Measurements from ENCODE around the gene LMF1. TPM values are rescaled to one million over a fixed set of nuclear protein-coding genes. Genes with fewer than 3 reads are reported as not detected.

The LMF1 gene
- total RNA-seq, 1 experiment from 2014 or later = 12.8 TPM

DNA sequence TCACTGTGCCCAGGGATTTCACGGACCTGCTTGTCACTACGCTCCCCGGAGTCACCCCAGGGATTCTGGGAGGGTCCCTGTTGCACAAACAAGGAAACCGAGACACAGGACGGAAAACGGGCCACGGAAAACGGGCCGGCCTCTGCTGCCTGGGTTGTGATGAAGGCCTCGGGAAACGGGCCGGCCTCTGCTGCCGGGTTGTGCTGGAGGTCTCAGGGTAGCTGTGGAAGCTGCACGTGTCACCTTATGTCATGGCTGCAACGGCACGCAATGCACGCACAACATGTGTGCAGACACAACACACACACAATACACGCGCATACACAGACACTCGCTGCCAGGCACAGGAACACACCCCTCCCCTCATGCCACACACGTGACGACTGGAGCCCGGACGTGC, 143.3 kb downstream of the LMF1 start:
- no peak overlapping the region for H3K4me3 ChIP-seq (replicated peaks in 1 of 2; ENCODE audit: low read depth in 1 of 2, low read length in 2 of 2)
- no TSS peak for BruUV-seq (replicated peaks)
- intact Hi-C loops (cut with micrococcal nuclease) = no loop called here
- no peaks in the 10 kb centered on the region for H3K27me3 ChIP-seq (ENCODE audit: insufficient read depth, low read length)
- no peak for DNase-seq (ENCODE audit: low read depth, low spot score)
- TF ChIP-seq EZH2phosphoT487 (IDR thresholded peaks at IDR 0.05; ENCODE audit: borderline replicate concordance) (no peak), YY1 (IDR thresholded peaks at IDR 0.05; ENCODE audit: extremely low read depth, insufficient replicate concordance, low read depth, low read length) (no peak), POLR2A (IDR thresholded peaks at IDR 0.05; ENCODE audit: borderline replicate concordance, extremely low read depth, insufficient read depth, insufficient read length) (no peak), POLR2AphosphoS5 (IDR thresholded peaks at IDR 0.05; ENCODE audit: low read depth, low read length) (no peak), ELF1 (IDR thresholded peaks at IDR 0.05; ENCODE audit: borderline replicate concordance, low read depth) (no peak), ZFX (IDR thresholded peaks at IDR 0.05) (no peak), SRF (IDR thresholded peaks at IDR 0.05; ENCODE audit: low read depth) (no peak)
- TF ChIP-seq, protein P1, sequence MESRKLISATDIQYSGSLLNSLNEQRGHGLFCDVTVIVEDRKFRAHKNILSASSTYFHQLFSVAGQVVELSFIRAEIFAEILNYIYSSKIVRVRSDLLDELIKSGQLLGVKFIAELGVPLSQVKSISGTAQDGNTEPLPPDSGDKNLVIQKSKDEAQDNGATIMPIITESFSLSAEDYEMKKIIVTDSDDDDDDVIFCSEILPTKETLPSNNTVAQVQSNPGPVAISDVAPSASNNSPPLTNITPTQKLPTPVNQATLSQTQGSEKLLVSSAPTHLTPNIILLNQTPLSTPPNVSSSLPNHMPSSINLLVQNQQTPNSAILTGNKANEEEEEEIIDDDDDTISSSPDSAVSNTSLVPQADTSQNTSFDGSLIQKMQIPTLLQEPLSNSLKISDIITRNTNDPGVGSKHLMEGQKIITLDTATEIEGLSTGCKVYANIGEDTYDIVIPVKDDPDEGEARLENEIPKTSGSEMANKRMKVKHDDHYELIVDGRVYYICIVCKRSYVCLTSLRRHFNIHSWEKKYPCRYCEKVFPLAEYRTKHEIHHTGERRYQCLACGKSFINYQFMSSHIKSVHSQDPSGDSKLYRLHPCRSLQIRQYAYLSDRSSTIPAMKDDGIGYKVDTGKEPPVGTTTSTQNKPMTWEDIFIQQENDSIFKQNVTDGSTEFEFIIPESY (IDR thresholded peaks at IDR 0.05; ENCODE audit: extremely low read depth, insufficient replicate concordance, low read length) = no peak
- TF ChIP-seq, protein P2, sequence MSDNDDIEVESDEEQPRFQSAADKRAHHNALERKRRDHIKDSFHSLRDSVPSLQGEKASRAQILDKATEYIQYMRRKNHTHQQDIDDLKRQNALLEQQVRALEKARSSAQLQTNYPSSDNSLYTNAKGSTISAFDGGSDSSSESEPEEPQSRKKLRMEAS (IDR thresholded peaks at IDR 0.05) = no peak
- no peaks in the 10 kb centered on the region for H3K9me3 ChIP-seq (ENCODE audit: control insufficient read depth in 1 of 2, insufficient read depth in 1 of 2, low read depth in 1 of 2, low read length in 2 of 2)
- ChIA-PET CTCF (no interaction called here), RAD21 (ENCODE audit: low non-redundant PET in 1 of 2, low total read pairs in 2 of 2, uncharacterized antibody in 2 of 2, unreplicated experiment in 2 of 2) (no interaction called here), POLR2A (no interaction called here)
- H3K36me3 ChIP-seq (ENCODE audit: control insufficient read depth in 1 of 2, insufficient read depth in 2 of 2, low read length in 2 of 2) = no peaks in the 10 kb centered on the region
- H3K4me2 ChIP-seq (ENCODE audit: low read length) = no peak overlapping the region
- H3K4me1 ChIP-seq (ENCODE audit: control insufficient read depth in 1 of 2, insufficient read depth in 2 of 2, low read length in 2 of 2) = no peaks in the 10 kb centered on the region
- H2AFZ ChIP-seq (ENCODE audit: low read depth, low read length, poor library complexity, severe bottlenecking) = no peak overlapping the region
- no peaks in the 10 kb centered on the region for H4K20me1 ChIP-seq (ENCODE audit: insufficient read depth)
- no peaks in the 10 kb centered on the region for H3K9me2 ChIP-seq (ENCODE audit: insufficient read depth)
- no peak overlapping the region for H3K9ac ChIP-seq (ENCODE audit: low read length)
- no peak overlapping the region for H3K27ac ChIP-seq (ENCODE audit: low read depth, low read length)
- H3K79me2 ChIP-seq (ENCODE audit: insufficient read depth, low read length) = no peaks in the 10 kb centered on the region
- no peak for ATAC-seq

Measured in HCT116 (cell line).